Caco-2 (cell line): ENCODE results near the gene ST6GALNAC2. TPM values are rescaled to one million over a fixed set of nuclear protein-coding genes. Genes with fewer than 3 reads are reported as not detected.

Source experiments
- BruUV-seq: library from RNA; stranded (reverse); fragments of 400-500 nt; replicated peaks from 2 replicates; lab custom pipeline; 2021; lab: Mats Ljungman, UMichigan
- CTCF ChIA-PET: fragments of 300-600 bp; sonication (Branson Sonifier 250); formaldehyde crosslinking; loops from one replicate; lab custom pipeline; 2022; ENCODE audit warnings: antibody characterized with exemption; lab: Charles Lee
- POLR2A ChIA-PET: fragments of 300-600 bp; sonication (Branson Sonifier 250); formaldehyde crosslinking; loops from one replicate; lab custom pipeline; 2022; ENCODE audit warnings: antibody characterized with exemption; lab: Charles Lee
- DNase-seq, 2 experiments: peaks; one replicate each; pipeline versions ENCODE4 v3.0.0 to v3.0.0-alpha.2; 2020 to 2022
- H3K27me3 ChIP-seq: replicated peaks from 2 replicates; pipeline ENCODE4 v1.6.0; 2011; ENCODE audit warnings: low read length; ENCODE audit not compliant: control insufficient read depth, insufficient read depth
- H3K36me3 ChIP-seq: 2 replicates; pipeline ENCODE4 v1.5.1; 2011; ENCODE audit warnings: low read length; ENCODE audit not compliant: control insufficient read depth, insufficient read depth
- H3K4me1 ChIP-seq: fragments of 250-450 bp; sonication (Bioruptor Pico); 2 replicates; pipeline ENCODE4 v1.5.1; 2020; ENCODE audit warnings: mild to moderate bottlenecking
- H3K4me3 ChIP-seq: 2 replicates; pipeline ENCODE4 v1.5.1; 2011; ENCODE audit warnings: low read depth, mild to moderate bottlenecking, control low read depth, low read length
- H3K9me3 ChIP-seq: fragments of 250-450 bp; sonication (Bioruptor Pico); 2 replicates; pipeline ENCODE4 v1.5.1; 2020; ENCODE audit warnings: mild to moderate bottlenecking, moderate library complexity
- H3K27ac Mint-ChIP-seq: one replicate; pipeline ENCODE4 v1.8.0; 2022; ENCODE audit warnings: mixed read lengths; ENCODE audit not compliant: unreplicated experiment
- H3K27me3 Mint-ChIP-seq: one replicate; pipeline ENCODE4 v1.8.0; 2022; ENCODE audit warnings: mixed read lengths; ENCODE audit not compliant: insufficient read depth, unreplicated experiment
- H3K36me3 Mint-ChIP-seq: one replicate; pipeline ENCODE4 v1.8.0; 2022; ENCODE audit warnings: mild to moderate bottlenecking, mixed read lengths; ENCODE audit not compliant: insufficient read depth, unreplicated experiment
- H3K4me1 Mint-ChIP-seq: one replicate; pipeline ENCODE4 v1.8.0; 2022; ENCODE audit warnings: low read depth, mixed read lengths; ENCODE audit not compliant: unreplicated experiment
- H3K4me3 Mint-ChIP-seq: one replicate; pipeline ENCODE4 v1.8.0; 2022; ENCODE audit warnings: mild to moderate bottlenecking, moderate library complexity, mixed read lengths; ENCODE audit not compliant: unreplicated experiment
- H3K9me3 Mint-ChIP-seq: one replicate; pipeline ENCODE4 v1.8.0; 2022; ENCODE audit warnings: mixed read lengths; ENCODE audit not compliant: unreplicated experiment
- CTCF ChIP-seq, 2 experiments: fragments of 200-600 bp in 1 of 2; IDR thresholded peaks; 1 replicate in 1 of 2; 2 replicates in 1 of 2; pipeline versions ENCODE4 v1.5.1 to v1.8.0; 2011 to 2022; ENCODE audit warnings: antibody characterized with exemption in 1 of 2, control low read depth in 1 of 2, inconsistent platforms in 1 of 2, low read depth in 1 of 2, low read length in 1 of 2, mild to moderate bottlenecking in 1 of 2, moderate library complexity in 1 of 2; ENCODE audit not compliant: insufficient read depth in 1 of 2, severe bottlenecking in 1 of 2, unreplicated experiment in 1 of 2
- intact Hi-C: fragments of 100-400 bp; cut with micrococcal nuclease; formaldehyde crosslinking; loops from one replicate; pipeline ENCODE4 v1.10.0; 2022; ENCODE audit not compliant: unreplicated experiment
- total RNA-seq: library from RNA; stranded (reverse); gene quantifications from 2 replicates; pipeline ENCODE4 v1.2.3, GENCODE V29; 2022

Gene ST6GALNAC2
- total RNA-seq, 1 experiment from 2014 or later, result 0.77 TPM

- Mint-ChIP-seq H3K9me3 (no peaks in the 10 kb centered on the region), H3K27me3 (no peaks in the 10 kb centered on the region), H3K4me3 (no peak overlapping the region), H3K27ac (no peak overlapping the region), H3K36me3 (peaks cover 6% of the 10 kb centered on the region), H3K4me1 (peaks cover 56% of the 10 kb centered on the region)
- Histone ChIP-seq H3K4me3 (no peak overlapping the region), H3K4me1 (peaks cover 14% of the 10 kb centered on the region; the same call in 1 of the 2 replicates), H3K9me3 (no peaks in the 10 kb centered on the region), H3K27me3 (no peaks in the 10 kb centered on the region), H3K36me3 (no peaks in the 10 kb centered on the region)
- ChIA-PET CTCF (interaction anchor here (0.6 to 1.5 kb wide), 3 partner anchors 24 to 984 kb away, joined by 6 to 9 read pairs (median 9); a partner anchor contains a TSS), POLR2A (no interaction called here)
- no peak for DNase-seq
- no peak for TF ChIP-seq CTCF (IDR thresholded peaks at IDR 0.05; ENCODE audit: insufficient read depth in 1 of 2, low read depth in 1 of 2, low read length in 1 of 2, severe bottlenecking in 1 of 2, unreplicated experiment in 1 of 2)
- intact Hi-C loops, result no loop called here
- no TSS peak for BruUV-seq
These were observed 8.3 kb upstream of the ST6GALNAC2 start for GRCh38 chr17:76593959-76594358.

GRCh38 chr17:76593384-76593826, 7.7 kb upstream of the ST6GALNAC2 start:
- intact Hi-C loops, result no loop called here
- Mint-ChIP-seq H3K9me3 (no peaks in the 10 kb centered on the region), H3K4me3 (no peak overlapping the region), H3K27me3 (no peaks in the 10 kb centered on the region), H3K4me1 (peaks cover 54% of the 10 kb centered on the region), H3K27ac (no peak overlapping the region), H3K36me3 (peaks cover 6% of the 10 kb centered on the region)
- Histone ChIP-seq H3K27me3 (no peaks in the 10 kb centered on the region), H3K4me3 (no peak overlapping the region), H3K9me3 (no peaks in the 10 kb centered on the region), H3K36me3 (no peaks in the 10 kb centered on the region), H3K4me1 (peaks cover 20% of the 10 kb centered on the region; the same call in 1 of the 2 replicates)
- POLR2A ChIA-PET, result no interaction called here
- CTCF ChIA-PET, result interaction anchor here (0.6 to 1.5 kb wide), 3 partner anchors 24 to 984 kb away, joined by 6 to 9 read pairs (median 9); a partner anchor contains a TSS
- BruUV-seq, result no TSS peak
- TF ChIP-seq CTCF (IDR thresholded peaks at IDR 0.05; ENCODE audit: insufficient read depth in 1 of 2, low read depth in 1 of 2, low read length in 1 of 2, severe bottlenecking in 1 of 2, unreplicated experiment in 1 of 2), result no peak
- no peak for DNase-seq

- intact Hi-C loops, result loop anchor here (5.0 kb wide), 1 partner anchor 34 kb away; no protein-coding TSS in a partner anchor
- Histone ChIP-seq H3K4me1 (peaks cover 28% of the 10 kb centered on the region), H3K4me3 (no peak overlapping the region), H3K36me3 (no peaks in the 10 kb centered on the region), H3K9me3 (no peaks in the 10 kb centered on the region), H3K27me3 (no peaks in the 10 kb centered on the region)
- Mint-ChIP-seq H3K27ac (no peak overlapping the region), H3K4me1 (peaks cover 21% of the 10 kb centered on the region), H3K4me3 (no peak overlapping the region), H3K27me3 (no peaks in the 10 kb centered on the region), H3K36me3 (no peaks in the 10 kb centered on the region), H3K9me3 (no peaks in the 10 kb centered on the region)
- no TSS peak for BruUV-seq
- no peak for TF ChIP-seq CTCF (IDR thresholded peaks at IDR 0.05; ENCODE audit: insufficient read depth in 1 of 2, low read depth in 1 of 2, low read length in 1 of 2, severe bottlenecking in 1 of 2, unreplicated experiment in 1 of 2)
- DNase-seq, result no peak
- CTCF ChIA-PET, result interaction anchor here (0.8 to 1.4 kb wide), 2 partner anchors 10 to 36 kb away, joined by 3 read pairs; no protein-coding TSS in a partner anchor
- POLR2A ChIA-PET, result interaction anchor here (0.8 to 1.0 kb wide), 2 partner anchors 22 to 31 kb away, joined by 4 read pairs; no protein-coding TSS in a partner anchor
These were observed 2.5 kb upstream of the ST6GALNAC2 start for GRCh38 chr17:76588182-76588581.
